GM10266 (cell line): ENCODE measurements around the gene BLOC1S6.

Experiments
- DNase-seq: peaks from one replicate; pipeline ENCODE4 v3.0.0; 2012; ENCODE audit errors: extremely low spot score
- TF ChIP-seq, protein P1 (sequence below): IDR thresholded peaks from 2 replicates; pipeline ENCODE4 v1.5.1; 2012; ENCODE audit warnings: mild to moderate bottlenecking, low read depth; ENCODE audit not compliant: control insufficient read depth, insufficient read depth; ENCODE audit errors: missing control alignments

BLOC1S6 gene

DNA sequence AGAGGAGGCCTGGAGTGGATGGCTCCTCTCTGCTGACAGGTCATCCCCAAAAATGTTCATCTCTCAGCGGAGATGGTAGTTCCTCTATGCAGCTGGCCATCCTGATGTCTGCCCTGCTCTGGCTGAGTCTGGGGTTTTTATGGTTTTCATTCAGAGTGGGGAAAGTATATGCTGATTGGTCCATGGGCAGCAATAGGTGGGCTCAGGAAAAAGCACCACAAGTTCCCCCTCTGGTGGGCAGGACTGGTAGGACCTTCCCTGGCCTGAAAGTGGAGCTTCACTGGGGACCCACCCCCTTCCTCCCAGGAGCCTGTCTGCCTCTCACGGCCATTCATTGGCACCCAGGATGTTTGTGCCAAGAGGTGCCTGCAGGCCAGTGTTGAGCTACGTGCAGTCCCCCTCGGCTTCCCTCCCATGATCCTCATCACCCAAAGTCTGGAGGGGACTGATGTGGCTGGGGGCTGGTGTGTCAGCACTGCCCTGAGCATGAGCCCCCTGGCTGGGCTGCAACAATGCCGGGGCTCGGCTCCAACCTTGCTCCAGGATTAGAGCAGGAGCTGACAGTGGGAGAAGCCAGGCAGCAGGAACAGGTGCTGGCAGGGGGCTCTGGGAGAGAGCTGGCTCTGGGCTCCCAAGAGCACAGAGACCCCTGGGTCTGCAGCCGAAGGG is 13.1 kb upstream of the BLOC1S6 start:
- DNase-seq = no peak
- TF ChIP-seq, protein P1, sequence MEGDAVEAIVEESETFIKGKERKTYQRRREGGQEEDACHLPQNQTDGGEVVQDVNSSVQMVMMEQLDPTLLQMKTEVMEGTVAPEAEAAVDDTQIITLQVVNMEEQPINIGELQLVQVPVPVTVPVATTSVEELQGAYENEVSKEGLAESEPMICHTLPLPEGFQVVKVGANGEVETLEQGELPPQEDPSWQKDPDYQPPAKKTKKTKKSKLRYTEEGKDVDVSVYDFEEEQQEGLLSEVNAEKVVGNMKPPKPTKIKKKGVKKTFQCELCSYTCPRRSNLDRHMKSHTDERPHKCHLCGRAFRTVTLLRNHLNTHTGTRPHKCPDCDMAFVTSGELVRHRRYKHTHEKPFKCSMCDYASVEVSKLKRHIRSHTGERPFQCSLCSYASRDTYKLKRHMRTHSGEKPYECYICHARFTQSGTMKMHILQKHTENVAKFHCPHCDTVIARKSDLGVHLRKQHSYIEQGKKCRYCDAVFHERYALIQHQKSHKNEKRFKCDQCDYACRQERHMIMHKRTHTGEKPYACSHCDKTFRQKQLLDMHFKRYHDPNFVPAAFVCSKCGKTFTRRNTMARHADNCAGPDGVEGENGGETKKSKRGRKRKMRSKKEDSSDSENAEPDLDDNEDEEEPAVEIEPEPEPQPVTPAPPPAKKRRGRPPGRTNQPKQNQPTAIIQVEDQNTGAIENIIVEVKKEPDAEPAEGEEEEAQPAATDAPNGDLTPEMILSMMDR = no peak

DNA sequence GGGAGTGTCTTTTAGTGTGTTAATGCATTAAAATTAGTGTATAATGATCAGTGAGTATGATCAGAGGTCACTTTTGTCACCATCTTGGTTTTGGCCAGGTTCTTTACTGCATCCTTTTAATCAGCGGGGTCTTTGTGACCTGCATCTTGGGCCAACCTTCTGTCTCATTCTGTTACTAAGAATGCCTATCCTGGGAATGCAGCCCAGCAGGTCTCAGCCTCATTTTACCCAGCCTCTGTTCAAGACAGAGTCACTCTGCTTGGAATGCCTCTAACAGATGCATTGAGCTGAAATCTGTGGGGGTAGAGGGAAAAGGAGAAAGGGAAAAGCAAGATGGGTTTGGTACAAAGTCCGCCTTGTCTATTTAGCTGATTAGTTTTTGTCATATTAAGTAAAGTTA is 5.3 kb upstream of the BLOC1S6 start:
- TF ChIP-seq, protein P1 = no peak
- DNase-seq = no peak

DNA sequence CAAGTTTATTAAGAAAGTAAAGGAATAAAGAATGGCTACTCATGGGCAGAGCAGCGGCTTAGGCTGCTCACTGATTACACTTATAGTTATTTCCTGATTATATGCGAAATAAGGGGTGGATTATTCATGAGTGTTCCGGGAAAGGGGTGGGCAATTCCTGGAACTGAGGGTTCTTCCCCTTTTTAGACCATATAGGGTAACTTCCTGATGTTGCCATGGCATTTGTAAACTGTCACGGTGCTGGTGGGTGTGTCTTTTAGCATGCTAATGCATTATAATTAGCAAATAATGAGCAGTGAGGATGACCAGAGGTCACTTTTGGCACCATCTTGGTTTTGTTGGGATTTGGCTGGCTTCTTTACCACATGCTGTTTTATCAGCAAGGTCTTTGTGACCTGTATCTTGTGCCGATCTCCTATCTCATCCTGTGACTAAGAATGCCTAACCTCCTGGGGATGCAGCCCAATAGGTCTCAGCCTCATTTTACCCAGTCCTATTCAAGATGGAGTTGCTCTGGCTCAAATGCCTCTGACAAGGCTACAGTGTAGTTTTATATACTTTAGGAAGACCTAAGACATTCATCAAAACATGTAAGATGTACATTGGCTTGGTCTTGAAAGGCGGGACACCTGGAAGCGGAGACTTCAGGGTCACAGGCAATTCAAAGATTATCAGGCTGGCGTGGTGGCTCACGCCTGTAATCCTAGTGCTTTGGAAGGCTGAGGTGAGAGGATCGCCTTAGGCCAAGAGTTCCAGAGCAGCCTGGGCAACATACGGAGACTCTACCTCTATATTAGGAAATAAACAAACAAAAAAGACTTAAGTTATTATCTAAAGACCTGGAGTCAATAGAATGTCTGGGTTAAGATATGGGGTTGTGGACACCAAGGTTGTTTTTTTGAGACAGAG is 3.2 kb upstream of the BLOC1S6 start:
- DNase-seq = no peak
- TF ChIP-seq, protein P1 = no peak

DNA sequence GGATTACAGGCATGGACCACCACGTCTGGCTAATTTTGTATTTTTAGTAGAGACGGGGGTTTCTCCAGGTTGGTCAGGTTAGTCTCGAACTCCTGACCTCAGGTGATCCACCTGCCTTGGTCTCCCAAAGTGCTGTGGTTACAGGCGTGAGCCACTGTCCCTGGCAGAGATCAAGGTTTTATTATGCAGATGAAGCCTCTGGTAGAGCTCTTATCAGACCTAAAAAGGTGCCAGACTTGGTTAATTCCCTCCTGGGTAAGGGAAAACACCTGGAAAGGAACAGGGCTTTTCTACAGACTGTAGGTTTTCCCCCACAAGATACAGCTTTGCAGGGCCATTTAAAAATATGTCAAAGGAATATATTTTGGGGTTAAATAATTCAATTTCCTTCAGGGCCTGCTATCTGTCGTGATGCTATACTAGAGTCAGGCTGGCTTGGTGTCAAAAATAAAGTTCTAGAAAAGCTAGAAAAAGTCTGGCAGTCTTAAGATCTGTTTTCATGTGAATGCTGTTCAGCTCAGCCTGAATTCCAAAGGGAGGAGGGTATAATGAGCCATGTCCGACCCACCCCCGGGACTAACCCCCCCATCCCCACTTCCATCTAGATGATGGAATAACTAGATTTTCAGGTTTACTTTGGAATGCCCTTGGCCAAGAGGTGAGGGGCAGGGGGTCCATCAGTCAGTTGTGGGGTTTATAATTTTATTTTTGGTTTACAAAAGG is 1.9 kb upstream of the BLOC1S6 start:
- TF ChIP-seq, protein P1 = no peak
- no peak for DNase-seq

DNA sequence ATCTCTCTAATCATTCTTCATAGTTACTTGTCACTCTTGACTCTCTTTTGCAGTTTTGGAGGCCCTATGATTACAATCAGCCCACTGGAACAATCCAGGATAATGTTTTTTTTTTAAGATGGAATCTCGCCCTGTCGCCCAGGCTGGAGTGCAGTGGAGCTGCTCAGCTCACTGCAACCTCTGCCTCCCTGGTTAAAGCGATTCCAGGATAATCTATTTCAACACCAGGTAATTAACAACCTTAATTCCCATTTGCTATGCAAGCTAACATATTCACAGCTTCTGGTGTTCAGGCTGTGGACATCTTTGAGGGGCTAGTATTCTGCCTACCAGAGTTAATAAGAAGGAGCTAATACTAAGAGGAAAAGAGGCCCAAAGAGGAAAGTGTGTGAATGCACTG is 1.1 kb upstream of the BLOC1S6 start:
- TF ChIP-seq, protein P1 = no peak
- no peak for DNase-seq

DNA sequence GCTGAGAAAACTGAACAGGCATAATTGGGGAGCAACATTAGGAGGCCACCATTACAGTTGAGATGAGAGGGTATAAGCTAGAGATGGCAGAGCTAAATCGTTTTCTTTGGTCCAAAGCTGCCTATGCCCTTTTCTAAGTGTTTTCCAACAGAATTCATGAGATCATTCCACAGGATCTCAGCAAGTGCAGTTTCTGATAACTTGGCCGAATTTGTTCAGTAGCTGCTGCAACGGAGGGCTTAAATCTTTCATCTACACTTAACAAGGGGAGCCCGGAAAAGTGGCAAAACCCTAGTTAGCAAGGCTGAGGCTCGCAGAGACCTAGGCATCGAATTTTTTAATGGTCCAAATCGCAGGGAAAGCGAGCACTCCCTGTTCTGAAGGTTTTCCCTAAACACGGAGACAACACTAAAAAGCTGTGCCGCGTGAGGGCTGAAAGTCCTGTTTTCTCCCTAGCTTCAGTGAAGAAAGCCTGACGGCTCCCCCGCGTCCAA is 531 bp upstream of the BLOC1S6 start:
- DNase-seq = no peak
- TF ChIP-seq, protein P1 = no peak
